Measurements from ENCODE around the gene ADAMTSL3. TPM values are rescaled to one million over a fixed set of nuclear protein-coding genes. Genes with fewer than 3 reads are reported as not detected.

The ADAMTSL3 gene
- total RNA-seq, 1 donor from 2014 or later, result 13.2 TPM

- Mint-ChIP-seq H3K36me3 (peaks cover 3% of the 10 kb centered on the region), H3K9me3 (peaks cover 30% of the 10 kb centered on the region), H3K4me1 (peaks cover 22% of the 10 kb centered on the region), H3K27ac (no peak overlapping the region), H3K27me3 (ENCODE audit: low read depth) (no peaks in the 10 kb centered on the region), H3K4me3 (no peak overlapping the region)
- no peak for DNase-seq (ENCODE audit: low spot score in 2 of 2, unreplicated experiment in 2 of 2)
- no peak for TF ChIP-seq CTCF (IDR thresholded peaks at IDR 0.05; ENCODE audit: unreplicated experiment)
These were observed 79.8 kb downstream of the ADAMTSL3 start for GRCh38 chr15:83733691-83734090.

GRCh38 chr15:83734487-83734886 lies 80.6 kb downstream of the ADAMTSL3 start:
- Mint-ChIP-seq H3K36me3 (peaks cover under 1% of the 10 kb centered on the region), H3K27ac (no peak overlapping the region), H3K9me3 (peaks cover 22% of the 10 kb centered on the region), H3K4me3 (no peak overlapping the region), H3K27me3 (ENCODE audit: low read depth) (no peaks in the 10 kb centered on the region), H3K4me1 (peaks cover 22% of the 10 kb centered on the region)
- DNase-seq (ENCODE audit: low spot score in 2 of 2, unreplicated experiment in 2 of 2), result no peak
- no peak for TF ChIP-seq CTCF (IDR thresholded peaks at IDR 0.05; ENCODE audit: unreplicated experiment)

GRCh38 chr15:83739629-83740028 lies 85.7 kb downstream of the ADAMTSL3 start:
- Mint-ChIP-seq H3K4me3 (no peak overlapping the region), H3K36me3 (peaks cover 2% of the 10 kb centered on the region), H3K27me3 (ENCODE audit: low read depth) (no peaks in the 10 kb centered on the region), H3K9me3 (peaks cover 19% of the 10 kb centered on the region), H3K4me1 (peaks cover 8% of the 10 kb centered on the region), H3K27ac (no peak overlapping the region)
- DNase-seq (ENCODE audit: low spot score in 2 of 2, unreplicated experiment in 2 of 2), result no peak
- no peak for TF ChIP-seq CTCF (IDR thresholded peaks at IDR 0.05; ENCODE audit: unreplicated experiment)

- Mint-ChIP-seq H3K27ac (no peak overlapping the region), H3K4me3 (no peak overlapping the region), H3K4me1 (peaks cover 11% of the 10 kb centered on the region), H3K27me3 (ENCODE audit: low read depth) (peaks cover 12% of the 10 kb centered on the region), H3K9me3 (peaks cover 11% of the 10 kb centered on the region), H3K36me3 (peaks cover 4% of the 10 kb centered on the region)
- DNase-seq (ENCODE audit: low spot score in 2 of 2, unreplicated experiment in 2 of 2), result no peak
- TF ChIP-seq CTCF (IDR thresholded peaks at IDR 0.05; ENCODE audit: unreplicated experiment), result no peak
These were observed 91.8 kb downstream of the ADAMTSL3 start for GRCh38 chr15:83745771-83746170.

GRCh38 chr15:83746231-83746630 lies 92.3 kb downstream of the ADAMTSL3 start:
- no peak for TF ChIP-seq CTCF (IDR thresholded peaks at IDR 0.05; ENCODE audit: unreplicated experiment)
- Mint-ChIP-seq H3K9me3 (peaks cover 11% of the 10 kb centered on the region), H3K36me3 (peaks cover 4% of the 10 kb centered on the region), H3K27me3 (ENCODE audit: low read depth) (peaks cover 12% of the 10 kb centered on the region), H3K4me1 (peaks cover 11% of the 10 kb centered on the region), H3K4me3 (no peak overlapping the region), H3K27ac (no peak overlapping the region)
- DNase-seq (ENCODE audit: low spot score in 2 of 2, unreplicated experiment in 2 of 2), result no peak
